Gastrocnemius medialis (tissue), 4 donors: ENCODE data around the gene CELA1.

Experiments used
- POLR2A ChIP-seq, 2 donors: fragments of 450-650 bp; IDR thresholded peaks; one replicate each; pipeline ENCODE4 v1.6.1; 2017; ENCODE audit warnings: antibody characterized with exemption in 2 of 2, mild to moderate bottlenecking in 2 of 2, moderate library complexity in 2 of 2
- TF ChIP-seq, protein P1 (sequence below), 5 experiments: fragments of 450-650 bp in 3 of 5; fragments of 200-600 bp in 2 of 5; sonication (generic) in 2 of 5; IDR thresholded peaks in 4 of 5; conservative IDR thresholded peaks in 1 of 5; 1 replicate in 4 of 5; 2 replicates in 1 of 5; pipeline ENCODE4 v1.5.1; 2016 to 2019; ENCODE audit warnings: antibody characterized with exemption in 5 of 5, mild to moderate bottlenecking in 3 of 5, moderate library complexity in 3 of 5

DNA sequence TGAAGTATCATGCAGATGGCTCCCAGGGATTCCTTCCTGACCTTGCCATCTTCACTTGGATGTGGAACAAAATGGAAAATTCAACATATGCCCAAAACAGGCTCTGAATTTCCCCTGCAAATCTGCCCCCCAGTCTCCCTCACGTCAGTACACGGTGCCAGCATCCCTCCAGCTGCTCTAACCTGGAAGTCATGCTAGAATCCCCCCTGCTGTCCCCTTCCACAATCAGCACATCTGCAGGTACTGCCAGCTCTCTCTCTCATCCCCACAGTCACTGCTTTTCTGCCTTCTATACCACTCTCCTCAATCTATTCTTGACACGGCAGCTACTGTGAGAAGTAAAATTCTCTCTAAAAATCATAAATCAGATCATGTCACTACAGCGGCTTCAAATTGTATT lies 23.1 kb upstream of the CELA1 start:
- TF ChIP-seq, protein P1, sequence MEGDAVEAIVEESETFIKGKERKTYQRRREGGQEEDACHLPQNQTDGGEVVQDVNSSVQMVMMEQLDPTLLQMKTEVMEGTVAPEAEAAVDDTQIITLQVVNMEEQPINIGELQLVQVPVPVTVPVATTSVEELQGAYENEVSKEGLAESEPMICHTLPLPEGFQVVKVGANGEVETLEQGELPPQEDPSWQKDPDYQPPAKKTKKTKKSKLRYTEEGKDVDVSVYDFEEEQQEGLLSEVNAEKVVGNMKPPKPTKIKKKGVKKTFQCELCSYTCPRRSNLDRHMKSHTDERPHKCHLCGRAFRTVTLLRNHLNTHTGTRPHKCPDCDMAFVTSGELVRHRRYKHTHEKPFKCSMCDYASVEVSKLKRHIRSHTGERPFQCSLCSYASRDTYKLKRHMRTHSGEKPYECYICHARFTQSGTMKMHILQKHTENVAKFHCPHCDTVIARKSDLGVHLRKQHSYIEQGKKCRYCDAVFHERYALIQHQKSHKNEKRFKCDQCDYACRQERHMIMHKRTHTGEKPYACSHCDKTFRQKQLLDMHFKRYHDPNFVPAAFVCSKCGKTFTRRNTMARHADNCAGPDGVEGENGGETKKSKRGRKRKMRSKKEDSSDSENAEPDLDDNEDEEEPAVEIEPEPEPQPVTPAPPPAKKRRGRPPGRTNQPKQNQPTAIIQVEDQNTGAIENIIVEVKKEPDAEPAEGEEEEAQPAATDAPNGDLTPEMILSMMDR (IDR thresholded peaks at IDR 0.05 in 4 of 5, conservative IDR thresholded peaks at IDR 0.05 in 1 of 5): no peak
- no peak for TF ChIP-seq POLR2A (IDR thresholded peaks at IDR 0.05)
